ENCODE data around the gene NRG4.
"Not testable (repeated sequence)": the region's sequence is repeated elsewhere in the genome, so short reads cannot be mapped to it uniquely, and the experiment has no call there.

Gene NRG4

DNA sequence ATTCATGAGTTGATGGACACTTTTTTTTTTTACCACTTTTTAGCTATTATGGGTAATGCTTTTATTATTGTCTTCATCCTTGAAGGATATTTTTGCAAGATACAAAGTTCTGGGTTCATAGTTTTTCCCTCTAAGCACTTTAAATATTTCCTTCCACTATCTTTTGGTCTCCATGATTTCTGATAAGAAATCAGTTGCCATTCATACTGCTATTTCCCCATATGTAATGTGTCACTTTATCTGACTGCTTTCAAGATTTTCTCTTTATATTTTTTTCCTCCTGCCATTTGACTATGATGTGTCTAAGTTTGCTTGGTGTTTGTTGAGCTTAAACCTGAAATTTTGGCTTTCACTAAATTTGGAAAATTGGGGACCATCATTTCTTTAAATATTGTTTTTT, 19.3 kb downstream of the NRG4 start:
- no peak for DNase-seq

DNA sequence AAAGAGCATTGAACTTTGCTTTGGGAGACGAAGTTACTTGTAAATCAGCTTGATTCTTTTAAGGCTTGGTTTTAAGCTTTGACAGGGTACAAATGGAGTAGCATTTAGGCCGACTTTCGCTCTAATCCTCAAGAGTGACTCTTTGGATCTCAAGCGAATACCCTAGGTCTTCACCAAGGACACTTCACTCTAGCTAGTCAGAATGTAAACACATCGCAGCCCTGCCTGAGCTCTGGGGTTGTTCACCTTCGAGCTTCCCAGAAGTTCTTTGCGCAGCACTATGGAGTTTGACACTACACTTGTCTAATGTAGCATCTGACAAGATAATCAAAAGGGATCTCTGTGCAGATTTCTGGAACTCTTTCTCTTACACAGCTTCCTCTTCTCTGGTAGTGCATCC, 22.3 kb downstream of the NRG4 start:
- DNase-seq = no peak

DNA sequence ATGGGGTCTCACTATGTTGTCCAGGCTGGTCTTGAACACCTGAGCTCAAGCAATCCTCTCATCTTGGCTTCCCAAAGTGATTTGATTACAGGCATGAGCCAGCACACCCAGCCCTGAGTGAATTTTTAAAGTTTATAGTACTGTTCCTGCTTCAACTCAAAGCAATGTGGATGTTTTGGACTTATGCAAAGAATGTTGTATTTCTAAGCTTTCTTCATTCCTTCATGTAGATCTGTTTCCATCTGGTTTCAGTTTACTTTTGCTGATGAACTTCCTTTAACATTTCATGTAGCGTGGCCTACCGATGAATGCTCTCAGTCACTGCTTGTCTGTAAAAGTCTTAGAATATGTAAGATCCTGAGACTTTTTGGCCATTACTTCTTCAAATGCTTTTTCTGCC, 23.2 kb downstream of the NRG4 start:
- no peak for DNase-seq

DNA sequence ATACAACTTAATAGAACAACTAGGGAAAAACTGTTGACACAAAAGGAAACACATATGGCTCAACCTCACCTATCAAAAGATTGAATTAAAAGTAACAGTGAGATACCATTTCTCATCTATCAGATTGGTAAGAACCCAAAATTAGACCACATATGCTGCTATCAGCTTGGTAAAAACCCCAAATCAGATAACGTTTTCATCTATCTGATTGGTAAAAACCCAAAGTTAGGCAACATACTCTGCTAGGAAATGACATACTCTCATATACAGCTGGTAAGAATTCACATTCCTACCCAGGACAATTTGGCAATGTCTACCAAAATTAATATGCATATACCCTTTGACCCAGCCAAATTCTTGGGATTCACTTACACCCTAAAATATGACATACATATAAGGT, 26.3 kb downstream of the NRG4 start:
- DNase-seq = no peak

DNA sequence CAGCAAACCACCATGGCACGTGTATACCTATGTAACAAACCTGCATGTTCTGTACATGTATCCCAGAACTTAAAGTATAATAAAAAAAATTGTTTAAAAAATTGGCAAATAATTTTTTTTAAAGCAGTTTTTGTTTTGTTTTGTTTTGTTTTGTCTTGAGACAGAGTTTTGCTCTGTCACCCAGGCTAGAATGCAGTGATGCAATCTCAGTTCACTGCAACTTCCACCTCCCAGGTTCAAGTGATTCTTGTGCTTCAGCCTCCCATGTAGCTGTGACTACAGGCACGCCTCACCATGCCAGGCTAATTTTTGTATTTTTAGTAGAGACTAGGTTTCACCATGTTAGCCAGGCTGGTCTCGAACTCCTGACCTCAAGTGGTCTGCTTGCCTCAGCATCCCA, 27.5 kb downstream of the NRG4 start:
- peak; percentile 1 for DNase-seq

DNA sequence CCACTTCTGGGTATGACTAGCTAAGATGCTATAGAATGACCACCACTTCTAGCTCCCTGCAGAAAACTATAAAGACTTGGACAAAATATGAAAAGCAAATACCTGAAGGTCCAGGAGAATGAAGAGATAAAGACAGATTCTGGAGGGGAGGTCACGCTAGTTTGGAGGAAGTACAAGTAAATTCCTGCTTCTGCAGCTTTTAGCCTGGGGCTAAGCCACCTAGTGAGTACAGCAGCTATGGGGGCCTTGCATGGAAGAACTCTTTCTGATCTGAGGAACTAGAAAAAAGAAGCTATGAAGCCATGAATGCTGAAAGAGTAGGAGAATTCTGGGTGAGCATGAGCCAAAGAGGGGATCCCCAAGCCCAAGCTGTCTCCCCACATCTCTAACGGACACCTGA, 29.8 kb downstream of the NRG4 start:
- DNase-seq = no peak

DNA sequence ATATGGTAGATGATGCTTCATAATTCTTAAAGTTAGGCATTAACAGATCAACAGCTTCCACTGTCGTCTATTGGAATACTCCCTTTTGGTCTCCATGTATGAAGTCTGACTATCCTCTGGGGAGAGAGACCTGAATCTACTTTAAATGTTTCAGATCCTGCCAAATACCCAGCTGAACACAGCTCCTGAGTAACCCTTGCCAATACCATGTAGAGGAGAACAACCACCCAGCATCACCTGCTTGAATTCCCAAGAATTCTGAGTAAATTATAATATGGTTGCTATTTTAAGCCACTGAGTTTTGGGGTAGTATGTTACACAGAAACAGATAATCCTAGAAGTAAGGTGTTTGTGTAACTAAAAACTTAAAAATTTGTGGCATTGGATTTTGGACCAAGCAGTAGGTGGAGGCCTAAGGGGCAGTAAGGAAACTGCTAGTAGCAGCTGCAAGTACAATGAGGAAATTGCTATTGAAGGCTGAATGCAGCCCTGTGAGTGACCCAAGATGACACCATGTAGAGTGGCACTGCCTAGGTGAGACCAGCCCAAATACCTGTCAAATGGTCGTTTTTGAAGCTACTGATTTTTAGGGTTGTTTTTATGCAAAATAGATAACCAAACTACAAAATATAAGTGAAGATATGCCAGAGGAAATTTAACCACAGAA, 30.9 kb downstream of the NRG4 start:
- DNase-seq = no peak

DNA sequence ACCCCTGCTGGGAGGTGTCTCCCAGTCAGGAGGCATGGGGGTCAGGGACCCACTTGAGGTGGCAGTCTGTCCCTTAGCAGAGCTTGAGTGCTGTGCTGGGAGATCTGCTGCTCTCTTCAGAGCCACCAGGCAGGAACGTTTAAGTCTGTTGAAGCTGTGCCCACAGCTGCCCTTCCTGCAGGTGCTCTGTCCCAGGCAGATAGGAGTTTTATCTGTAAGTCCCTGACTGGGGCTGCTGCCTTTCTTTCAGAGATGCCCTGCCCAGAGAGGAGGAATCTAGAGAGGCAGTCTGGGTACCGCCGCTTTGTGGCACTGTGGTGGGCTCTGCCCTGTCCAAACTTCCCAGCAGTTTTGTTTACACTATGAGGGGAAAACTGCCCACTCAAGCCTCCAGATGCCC, 35.5 kb downstream of the NRG4 start:
- not testable (repeated sequence) for DNase-seq

DNA sequence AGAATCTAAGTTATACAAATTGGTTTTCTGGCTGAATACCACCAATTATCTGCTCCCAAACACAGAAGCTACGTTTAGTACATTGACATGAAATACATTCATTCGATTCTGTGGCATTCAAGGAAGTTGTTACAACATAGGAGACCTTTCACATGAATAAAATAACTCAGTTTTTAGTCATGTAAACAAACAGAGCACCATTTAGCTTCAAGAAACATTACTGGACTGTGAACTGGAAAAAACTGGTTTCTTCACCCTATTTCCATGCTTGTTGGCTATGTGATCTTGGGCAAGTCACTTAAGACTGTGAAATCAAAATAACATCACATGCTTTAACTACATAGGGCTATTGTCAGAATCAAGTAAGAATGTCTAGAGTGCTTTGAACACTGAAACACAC, 46.2 kb downstream of the NRG4 start:
- peak; percentile 12 for DNase-seq

DNA sequence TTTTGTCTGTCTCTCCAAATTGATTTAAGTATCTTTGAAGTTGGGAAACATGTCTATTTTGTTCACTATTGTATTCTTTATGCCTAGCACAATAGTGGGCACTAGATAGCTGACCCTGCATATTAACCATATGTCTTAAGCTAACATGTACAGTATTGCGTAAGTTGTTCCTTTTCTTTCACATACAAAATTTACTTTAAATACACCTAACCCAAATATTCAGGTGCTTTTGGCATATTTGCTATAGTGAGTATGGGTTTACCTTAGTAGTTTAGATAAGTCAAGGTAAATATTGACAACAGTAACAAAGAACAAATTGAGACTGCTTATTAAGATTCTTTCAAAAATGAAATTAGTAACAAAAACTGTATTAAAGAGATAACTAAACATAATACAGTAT, 50.9 kb downstream of the NRG4 start:
- no peak for DNase-seq

DNA sequence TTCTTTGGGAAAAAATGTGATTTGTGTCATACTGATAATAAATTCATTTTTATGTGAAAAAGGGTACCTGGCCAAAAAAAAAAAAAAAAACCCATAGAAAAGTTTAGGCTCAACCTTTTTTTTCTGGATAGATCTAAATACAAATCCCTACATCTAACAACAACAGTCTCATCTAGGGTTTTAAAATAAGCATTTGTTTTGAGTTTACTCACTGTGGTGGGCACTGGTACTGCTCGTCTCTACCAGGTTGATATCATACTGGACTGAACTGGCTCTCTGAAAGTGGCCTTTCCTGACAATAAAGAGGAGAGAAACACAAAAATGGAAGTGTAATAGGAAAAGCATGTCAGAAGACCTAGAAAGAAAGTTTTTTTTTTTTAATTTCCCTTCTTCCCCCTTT, 56.5 kb downstream of the NRG4 start:
- DNase-seq = no peak

DNA sequence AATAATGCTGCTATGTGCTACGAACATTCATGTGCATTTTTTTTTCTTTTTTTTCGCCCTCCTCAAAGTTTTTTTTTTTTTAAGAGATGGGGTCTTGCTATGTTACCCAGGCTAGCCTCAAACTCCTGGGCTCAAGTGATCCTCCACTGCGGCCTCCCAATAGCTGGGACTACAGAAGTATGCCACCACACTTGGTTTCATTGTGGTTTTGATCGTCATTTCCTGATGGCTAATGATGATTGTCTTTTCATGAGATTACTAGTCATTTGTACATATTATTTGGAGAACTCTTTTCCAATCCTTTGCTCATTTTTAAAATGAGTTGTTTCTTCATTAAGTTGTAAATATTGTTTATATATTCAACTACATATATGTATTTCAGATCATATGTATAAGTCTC, 59.7 kb downstream of the NRG4 start:
- DNase-seq = peak; percentile 61

DNA sequence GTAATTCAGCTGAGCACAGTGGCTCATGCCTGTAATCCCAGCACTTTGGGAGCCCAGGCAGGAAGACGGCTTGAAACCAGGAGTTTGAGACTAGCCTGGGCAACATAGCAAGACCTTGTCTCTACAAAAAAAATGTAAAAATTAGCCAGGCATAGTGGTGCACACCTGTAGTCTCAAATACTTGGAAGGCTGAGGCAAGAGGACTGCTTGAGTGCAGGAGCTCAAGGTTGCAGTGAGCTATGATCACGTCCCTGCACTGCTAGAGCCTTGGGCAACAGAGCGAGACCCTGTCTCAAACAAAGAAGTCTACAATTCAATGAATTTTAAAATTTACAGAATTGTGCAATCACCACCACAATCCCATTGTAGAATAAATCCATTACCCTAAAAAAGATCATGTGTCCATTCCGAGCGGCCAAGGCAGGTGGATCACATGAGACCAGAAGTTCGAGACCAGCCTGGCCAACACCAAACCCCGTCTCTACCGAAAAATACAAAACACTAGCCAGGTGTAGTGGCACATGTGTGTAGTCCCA, 63.4 kb downstream of the NRG4 start:
- DNase-seq = no peak

DNA sequence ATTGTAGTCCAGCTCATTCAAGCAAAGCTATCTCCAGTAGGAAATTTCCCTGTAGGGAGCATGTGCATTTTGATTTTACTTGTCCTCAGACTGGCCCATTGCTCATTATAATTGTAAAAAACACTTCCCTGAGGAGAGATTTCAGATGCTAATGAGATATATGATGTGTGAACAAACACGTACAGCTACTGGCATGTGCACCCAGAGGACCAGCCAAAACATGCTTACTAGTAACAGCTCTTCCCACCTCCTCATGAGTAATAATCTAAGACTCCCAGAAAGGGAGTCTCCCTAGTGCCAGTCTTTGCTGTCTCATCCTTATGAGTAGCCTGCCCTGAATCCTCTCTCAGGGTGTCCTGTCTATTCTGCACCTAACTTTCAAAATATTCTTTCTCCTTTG, 65.1 kb downstream of the NRG4 start:
- peak; percentile 71 for DNase-seq

DNA sequence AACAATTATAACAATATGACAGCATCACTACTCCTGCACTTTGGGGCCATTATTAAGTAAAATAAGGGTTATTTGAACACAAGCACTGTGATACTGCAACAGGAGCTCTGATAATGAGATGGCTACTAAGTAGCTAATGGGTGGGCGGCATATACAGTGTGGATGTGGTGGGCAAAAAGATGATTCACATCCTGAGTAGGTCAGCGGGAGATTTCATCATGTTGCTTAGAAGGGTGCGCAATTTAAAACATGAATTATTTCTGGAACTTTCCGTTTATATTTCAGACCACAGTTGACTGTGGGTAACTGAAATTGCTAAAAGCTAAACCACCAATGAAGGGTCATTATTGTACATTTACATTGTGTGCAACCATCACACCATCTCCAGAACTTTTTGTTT, 66.3 kb downstream of the NRG4 start:
- peak; percentile 73 for DNase-seq

DNA sequence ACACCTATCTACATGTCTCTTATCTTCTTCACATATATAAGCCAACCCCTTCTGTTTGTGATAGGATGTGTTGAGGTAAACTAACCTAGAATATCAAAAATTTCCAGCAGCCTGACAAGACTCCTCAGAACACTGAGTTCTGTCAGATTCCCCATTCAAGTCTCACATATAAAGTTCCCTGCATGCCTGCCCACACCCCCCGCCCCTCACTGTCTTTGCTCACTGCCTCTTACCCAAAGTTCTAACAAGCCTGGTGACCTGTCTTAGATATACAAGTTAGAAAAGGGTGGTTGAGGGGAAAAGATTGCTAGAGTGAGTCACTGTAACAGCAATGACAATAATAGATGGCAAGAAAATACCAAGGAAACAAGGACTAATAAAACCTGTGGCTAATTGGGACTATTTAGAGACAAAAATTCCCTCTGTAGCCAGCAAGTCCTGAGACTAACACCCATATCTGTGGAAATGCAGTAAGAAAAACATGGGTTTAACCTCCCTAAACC, 68.5 kb downstream of the NRG4 start:
- DNase-seq = no peak

DNA sequence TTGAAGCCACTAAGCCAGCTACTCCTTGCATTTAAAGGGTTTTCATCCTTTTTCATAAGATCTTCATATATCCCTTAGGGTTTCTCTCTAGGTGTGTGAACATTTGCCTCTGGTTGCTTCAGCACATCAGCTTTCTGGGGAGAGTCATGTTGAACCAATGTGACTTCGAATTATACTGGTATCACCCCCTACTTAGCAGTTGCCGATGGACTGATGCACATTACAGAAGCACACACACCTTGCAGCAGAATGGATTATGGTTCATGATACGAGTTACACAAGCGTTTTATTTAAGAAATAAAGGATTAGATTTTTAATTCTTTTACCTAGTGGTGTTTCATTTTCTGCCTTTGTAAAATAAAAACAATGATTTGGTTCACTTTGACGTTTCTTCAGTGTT, 69.0 kb downstream of the NRG4 start:
- DNase-seq = no peak

DNA sequence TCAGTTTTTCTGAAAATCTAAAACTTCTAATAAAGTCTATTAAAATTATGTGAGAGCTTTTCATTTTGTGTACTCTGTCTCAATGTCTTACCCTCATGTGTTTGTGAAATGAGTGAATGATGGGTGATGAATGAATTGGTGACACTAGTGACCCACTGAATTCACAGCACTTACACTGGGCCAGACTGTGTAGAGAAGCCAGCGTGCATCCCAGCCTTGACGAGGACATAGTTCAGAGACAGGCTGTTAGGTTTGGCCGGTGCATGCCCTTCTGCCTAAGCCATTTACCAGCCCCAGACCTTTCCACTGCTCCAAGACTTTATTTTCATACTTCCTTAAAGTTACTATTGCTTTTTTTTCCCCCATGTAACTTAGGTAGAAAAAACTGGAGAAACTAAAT, 69.8 kb downstream of the NRG4 start:
- no peak for DNase-seq

DNA sequence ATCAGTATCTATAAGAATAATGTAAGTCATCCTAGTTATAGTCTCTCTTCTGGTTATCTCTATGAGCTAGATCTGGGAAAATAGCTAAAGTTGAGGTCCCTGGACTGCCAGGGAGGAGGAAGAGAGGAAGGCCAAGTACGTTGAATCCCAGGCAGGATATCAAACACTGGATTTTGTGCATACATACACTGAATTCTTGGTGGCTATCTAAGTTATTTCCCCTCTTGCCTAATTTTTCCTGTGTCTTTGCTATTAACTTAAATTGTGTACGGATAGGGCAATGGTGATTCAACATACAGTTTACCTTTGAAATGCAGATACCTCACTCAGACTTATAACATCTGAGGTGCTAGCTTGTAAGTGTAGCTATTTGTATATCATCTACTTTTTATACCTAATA, 81.4 kb downstream of the NRG4 start:
- DNase-seq = no peak

DNA sequence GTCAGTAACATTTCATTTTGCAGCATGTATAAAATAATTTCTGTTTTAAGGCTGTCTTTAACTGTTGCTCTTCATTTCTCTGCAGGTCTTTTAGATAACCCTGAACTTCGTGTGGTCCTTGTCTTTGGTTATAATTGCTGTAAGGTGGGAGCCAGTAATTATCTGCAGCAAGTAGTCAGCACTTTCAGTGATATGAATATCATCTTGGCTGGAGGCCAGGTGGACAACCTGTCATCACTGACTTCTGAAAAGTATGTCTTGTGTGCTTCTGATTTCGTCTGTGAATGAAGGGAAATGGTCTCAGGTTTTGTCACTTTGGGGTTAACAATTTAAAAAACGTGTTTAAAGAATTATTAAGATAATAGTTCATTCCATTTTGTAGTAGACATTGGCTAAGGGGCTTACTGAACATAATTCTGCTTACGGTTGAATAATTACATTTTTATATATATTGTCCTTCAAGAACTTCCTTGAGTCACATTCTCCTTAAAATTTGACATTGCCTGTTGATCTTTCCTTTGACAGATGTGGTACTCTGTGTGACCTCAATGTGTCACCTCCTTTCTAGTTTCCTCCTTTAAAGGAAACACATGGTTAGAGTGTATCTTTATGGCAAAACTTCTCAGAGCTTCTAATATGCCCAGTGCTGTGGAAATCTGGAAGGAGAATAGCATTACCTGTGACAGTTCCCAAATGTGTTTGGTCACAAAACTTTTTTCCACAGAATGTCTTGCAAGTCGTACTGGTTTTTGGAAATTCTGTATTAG, 82.2 kb downstream of the NRG4 start:
- DNase-seq = no peak

DNA sequence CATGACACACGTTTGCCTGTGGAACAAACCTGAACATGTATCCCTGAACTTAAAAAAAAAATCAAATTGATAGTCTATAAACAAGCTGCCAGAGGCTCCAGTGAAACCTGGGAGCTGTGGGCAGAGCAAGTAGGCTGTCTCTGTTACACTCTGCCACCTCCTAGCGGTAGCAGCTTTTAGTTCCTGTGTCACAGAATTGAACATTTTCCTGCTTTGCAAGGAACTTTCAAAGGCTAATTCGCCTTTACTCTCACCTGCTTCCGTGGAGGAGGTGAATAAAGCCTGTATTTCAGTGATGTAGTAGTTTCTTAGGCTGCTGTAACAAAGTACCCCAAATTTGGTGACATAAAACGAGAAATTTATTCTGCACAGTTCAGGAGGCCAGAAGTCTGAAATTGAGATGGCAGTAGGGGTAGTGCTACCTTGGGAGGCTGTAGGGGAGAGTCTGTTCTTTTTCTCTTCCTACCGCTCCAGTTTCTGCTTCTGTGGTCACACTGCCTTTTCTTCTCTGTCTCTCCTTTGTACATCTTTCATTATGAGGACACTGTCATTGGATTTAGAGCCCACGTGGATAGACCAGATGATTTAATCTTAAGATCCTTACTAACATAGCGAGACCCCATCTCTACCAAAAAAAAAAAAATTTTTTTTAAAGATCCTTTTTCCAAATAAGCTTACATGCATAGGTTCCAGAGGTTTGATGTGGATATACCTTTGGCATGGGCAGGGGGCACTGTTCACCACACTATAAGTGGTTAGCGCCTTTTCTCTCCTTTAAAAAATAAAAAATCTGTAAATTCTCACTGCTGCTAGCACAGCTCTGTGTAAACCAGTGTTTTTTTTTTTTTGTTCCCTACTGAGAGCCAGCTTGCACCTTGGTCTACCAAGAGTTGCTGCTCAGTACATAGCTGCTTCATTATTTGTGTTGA, 83.3 kb downstream of the NRG4 start:
- DNase-seq = no peak

DNA sequence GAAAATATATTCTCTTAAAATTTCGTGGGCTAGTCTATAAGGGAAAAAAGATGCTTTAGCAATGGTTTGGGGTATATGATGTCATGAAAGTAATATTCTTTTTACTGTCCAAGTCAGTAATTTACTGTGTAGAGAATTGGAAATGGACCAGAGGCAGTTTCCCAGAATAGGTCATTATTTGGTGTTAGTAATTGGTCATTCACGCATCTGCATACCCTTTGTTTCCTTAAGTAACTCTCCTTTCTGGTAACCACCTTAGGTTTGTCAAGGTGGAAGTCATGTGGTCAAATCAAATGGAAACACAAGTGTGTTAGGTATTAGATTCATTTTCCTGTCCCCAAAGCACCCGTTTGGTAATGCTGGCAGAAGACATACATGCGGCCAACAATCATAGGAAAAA, 84.6 kb downstream of the NRG4 start:
- no peak for DNase-seq

DNA sequence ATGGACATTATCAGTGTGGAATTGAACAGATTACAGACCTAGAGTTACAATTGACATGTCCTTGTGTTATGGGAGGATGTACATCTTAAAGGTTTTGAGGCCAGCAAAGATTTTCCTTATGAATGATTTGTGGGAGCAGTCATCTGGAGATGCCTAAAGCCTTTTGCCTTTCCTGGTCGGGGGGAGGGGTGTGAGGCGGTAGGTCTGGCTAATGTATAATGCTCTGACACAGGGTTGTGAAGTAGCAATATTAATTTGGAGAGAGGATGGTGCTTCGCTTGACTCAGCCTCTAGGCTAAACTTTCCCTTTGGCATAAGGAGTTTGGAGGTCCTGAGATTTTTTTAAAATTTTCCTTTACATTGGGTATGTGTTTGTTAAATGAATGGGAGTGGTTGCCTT, 85.3 kb downstream of the NRG4 start:
- DNase-seq = no peak
